PC-3 (cell line): ENCODE data around the gene CORO2B. TPM values are rescaled to one million over a fixed set of nuclear protein-coding genes. Genes with fewer than 3 reads are reported as not detected.

Experiments used
- ATAC-seq: fragments of 200-7000 bp; cut with Tn5 transposase; 2 replicates; pipeline ENCODE4 v1.9.1; 2020; ENCODE audit warnings: mild to moderate bottlenecking, moderate library complexity
- BruUV-seq: library from RNA; stranded (reverse); fragments of 400-500 nt; replicated peaks from 2 replicates; lab custom pipeline; 2021; lab: Mats Ljungman, UMichigan
- CTCF ChIA-PET: fragments of 300-600 bp; sonication (Branson Sonifier 250); formaldehyde crosslinking; loops from one replicate; lab custom pipeline; 2022; ENCODE audit warnings: antibody characterized with exemption; lab: Charles Lee
- POLR2A ChIA-PET: fragments of 300-600 bp; sonication (Branson Sonifier 250); formaldehyde crosslinking; loops from one replicate; lab custom pipeline; 2022; ENCODE audit warnings: antibody characterized with exemption; ENCODE audit not compliant: unreplicated experiment; lab: Charles Lee
- DNase-seq: peaks from one replicate; pipeline ENCODE4 v3.0.0-alpha.2; 2015
- H2AFZ ChIP-seq: fragments of 300-600 bp; sonication (generic); 2 replicates; pipeline ENCODE4 v1.6.0; 2016; ENCODE audit warnings: antibody characterized with exemption, low read length
- H3F3A ChIP-seq: fragments of 300-600 bp; sonication (generic); one replicate; pipeline ENCODE4 v1.6.0; 2017; ENCODE audit warnings: antibody characterized with exemption, low read length, control low read depth, mild to moderate bottlenecking; ENCODE audit not compliant: unreplicated experiment
- H3K27ac ChIP-seq: fragments of 300-600 bp; sonication (generic); 2 replicates; pipeline ENCODE4 v1.5.1; 2016; ENCODE audit warnings: mild to moderate bottlenecking, low read length
- H3K27me3 ChIP-seq: fragments of 300-600 bp; sonication (generic); 2 replicates; pipeline ENCODE4 v1.6.1; 2016; ENCODE audit warnings: low read length, mixed read lengths
- H3K36me3 ChIP-seq: fragments of 300-600 bp; sonication (generic); 2 replicates; pipeline ENCODE4 v1.6.1; 2016; ENCODE audit warnings: low read depth, mixed run types, low read length, mixed read lengths
- H3K4me1 ChIP-seq: fragments of 300-600 bp; sonication (generic); 2 replicates; pipeline ENCODE4 v1.5.1; 2016; ENCODE audit warnings: low read length; ENCODE audit not compliant: insufficient read depth
- H3K4me2 ChIP-seq: fragments of 300-600 bp; sonication (generic); 2 replicates; pipeline ENCODE4 v1.6.0; 2016; ENCODE audit warnings: low read length
- H3K4me3 ChIP-seq: fragments of 300-600 bp; sonication (generic); 2 replicates; pipeline ENCODE4 v1.5.1; 2016; ENCODE audit warnings: mild to moderate bottlenecking, low read length, mixed read lengths
- H3K79me2 ChIP-seq: fragments of 300-600 bp; sonication (generic); 2 replicates; pipeline ENCODE4 v1.6.1; 2017; ENCODE audit warnings: low read length, mixed read lengths
- H3K9ac ChIP-seq: fragments of 300-600 bp; sonication (generic); 2 replicates; pipeline ENCODE4 v1.6.0; 2016; ENCODE audit warnings: mild to moderate bottlenecking, low read length
- H3K9me2 ChIP-seq: fragments of 300-600 bp; sonication (generic); replicated peaks from 2 replicates; pipeline ENCODE4 v1.6.1; 2016; ENCODE audit warnings: mixed run types, low read length, mixed read lengths
- H3K9me3 ChIP-seq: fragments of 300-600 bp; sonication (generic); 2 replicates; pipeline ENCODE4 v1.6.1; 2016; ENCODE audit warnings: low read length, mixed read lengths
- H4K20me1 ChIP-seq: fragments of 300-600 bp; sonication (generic); 2 replicates; pipeline ENCODE4 v1.6.1; 2016; ENCODE audit warnings: low read length, mixed read lengths
- CTCF ChIP-seq: fragments of 300-600 bp; sonication (generic); conservative IDR thresholded peaks from 2 replicates; pipeline ENCODE4 v1.5.1; 2017; ENCODE audit warnings: antibody characterized with exemption, low read depth, mild to moderate bottlenecking, low read length
- EZH2 ChIP-seq: fragments of 300-600 bp; sonication (generic); IDR thresholded peaks from one replicate; pipeline ENCODE4 v1.6.1; 2017; ENCODE audit warnings: antibody characterized with exemption, mild to moderate bottlenecking, low read length; ENCODE audit not compliant: unreplicated experiment
- EZH2phosphoT487 ChIP-seq: fragments of 300-600 bp; sonication (generic); IDR thresholded peaks from 2 replicates; pipeline ENCODE4 v1.6.1; 2018; ENCODE audit warnings: mild to moderate bottlenecking, antibody characterized with exemption, low read length, borderline replicate concordance
- intact Hi-C: fragments of 100-400 bp; cut with micrococcal nuclease; formaldehyde crosslinking; loops from 2 replicates; pipeline ENCODE4 v1.9.0; 2023
- total RNA-seq: library from RNA; depleted of rRNA; stranded (reverse); fragments of >200 nt; gene quantifications from 2 replicates; pipeline ENCODE4 v1.2.3, GENCODE V29; 2014

Gene CORO2B
- total RNA-seq, 1 experiment from 2014 or later: 0.66 TPM

- no peak for DNase-seq
- ChIA-PET POLR2A (no interaction called here), CTCF (no interaction called here)
- H3K27ac ChIP-seq: no peak overlapping the region
- no peak for ATAC-seq
- no peak overlapping the region for H3K4me2 ChIP-seq
- H4K20me1 ChIP-seq: no peaks in the 10 kb centered on the region
- H3K9me2 ChIP-seq: no peaks in the 10 kb centered on the region
- H3K4me1 ChIP-seq: no peaks in the 10 kb centered on the region; the same call in 1 of the 2 replicates
- H2AFZ ChIP-seq: no peak overlapping the region
- no peaks in the 10 kb centered on the region for H3K9me3 ChIP-seq
- no TSS peak for BruUV-seq
- no peaks in the 10 kb centered on the region for H3K79me2 ChIP-seq
- no peaks in the 10 kb centered on the region; the same call in 1 of the 2 replicates for H3K27me3 ChIP-seq
- H3K9ac ChIP-seq: no peak overlapping the region
- H3F3A ChIP-seq: no peaks in the 10 kb centered on the region
- H3K4me3 ChIP-seq: no peak overlapping the region
- H3K36me3 ChIP-seq: no peaks in the 10 kb centered on the region
- no peak for TF ChIP-seq CTCF
- no peak for TF ChIP-seq EZH2
- no peak for TF ChIP-seq EZH2phosphoT487
- intact Hi-C loops: loop anchor here (10.0 kb wide), 1 partner anchor 244 kb away; no protein-coding TSS in a partner anchor
Measured at GRCh38 chr15:68548364-68548763, 30.4 kb upstream of the CORO2B start.

GRCh38 chr15:68550004-68550403 lies 28.8 kb upstream of the CORO2B start:
- H3F3A ChIP-seq: no peaks in the 10 kb centered on the region
- no peak overlapping the region for H3K9ac ChIP-seq
- H3K4me1 ChIP-seq: no peaks in the 10 kb centered on the region; the same call in 1 of the 2 replicates
- no peaks in the 10 kb centered on the region for H3K36me3 ChIP-seq
- TF ChIP-seq EZH2phosphoT487 (no peak), CTCF (no peak), EZH2 (no peak)
- ATAC-seq: no peak
- H3K27ac ChIP-seq: no peak overlapping the region
- no peaks in the 10 kb centered on the region for H3K9me3 ChIP-seq
- H3K4me2 ChIP-seq: no peak overlapping the region
- no peaks in the 10 kb centered on the region; the same call in 1 of the 2 replicates for H3K27me3 ChIP-seq
- no peaks in the 10 kb centered on the region for H3K9me2 ChIP-seq
- DNase-seq: no peak
- BruUV-seq: no TSS peak
- H2AFZ ChIP-seq: no peak overlapping the region
- H3K4me3 ChIP-seq: no peak overlapping the region
- H3K79me2 ChIP-seq: no peaks in the 10 kb centered on the region
- POLR2A ChIA-PET: no interaction called here
- intact Hi-C loops: loop anchor here (1.0 to 5.0 kb wide), 2 partner anchors 124 to 372 kb away; no protein-coding TSS in a partner anchor
- CTCF ChIA-PET: interaction anchor here (0.6 to 1.5 kb wide), 2 partner anchors 123 to 184 kb away, joined by 3 to 11 read pairs; no protein-coding TSS in a partner anchor
- H4K20me1 ChIP-seq: no peaks in the 10 kb centered on the region
